Smooth muscle cell (in vitro differentiated cells): ENCODE results near the gene NEURL3. TPM values are rescaled to one million over a fixed set of nuclear protein-coding genes. Genes with fewer than 3 reads are reported as not detected.

Experiments
- DNase-seq: peaks from one replicate; lab custom pipeline; 2025; ENCODE audit not compliant: unreplicated experiment; lab: John Stamatoyannopoulos, UW
- H2AFZ ChIP-seq: fragments of 200-600 bp; sonication (generic); 2 replicates; pipeline ENCODE4 v1.6.0; 2016; ENCODE audit warnings: antibody characterized with exemption, low read depth, mild to moderate bottlenecking
- H3F3A ChIP-seq: fragments of 200-600 bp; sonication (generic); 2 replicates; pipeline ENCODE4 v1.6.0; 2017; ENCODE audit warnings: antibody characterized with exemption, low read depth
- H3K27ac ChIP-seq: fragments of 200-600 bp; sonication (generic); 2 replicates; pipeline ENCODE4 v1.5.1; 2016; ENCODE audit warnings: low read depth, mild to moderate bottlenecking
- H3K27me3 ChIP-seq: fragments of 200-600 bp; sonication (generic); 2 replicates; pipeline ENCODE4 v1.6.1; 2016; ENCODE audit warnings: low read depth, mild to moderate bottlenecking
- H3K36me3 ChIP-seq: fragments of 200-600 bp; sonication (generic); 2 replicates; pipeline ENCODE4 v1.5.1; 2016; ENCODE audit warnings: low read depth
- H3K4me1 ChIP-seq: fragments of 200-600 bp; sonication (generic); 2 replicates; pipeline ENCODE4 v1.5.1; 2016; ENCODE audit warnings: low read depth
- H3K4me2 ChIP-seq: fragments of 200-600 bp; sonication (generic); 2 replicates; pipeline ENCODE4 v1.6.0; 2016; ENCODE audit warnings: mild to moderate bottlenecking
- H3K4me3 ChIP-seq: fragments of 200-600 bp; sonication (generic); 2 replicates; pipeline ENCODE4 v1.5.1; 2016; ENCODE audit warnings: mild to moderate bottlenecking
- H3K79me2 ChIP-seq: fragments of 200-600 bp; sonication (generic); 2 replicates; pipeline ENCODE4 v1.6.0; 2016; ENCODE audit warnings: low read depth, mild to moderate bottlenecking
- H3K9ac ChIP-seq: fragments of 200-600 bp; sonication (generic); 2 replicates; pipeline ENCODE4 v1.6.0; 2016; ENCODE audit warnings: low read depth
- H3K9me3 ChIP-seq: fragments of 200-600 bp; sonication (generic); replicated peaks from 2 replicates; pipeline ENCODE4 v1.5.1; 2016; ENCODE audit warnings: low read depth
- H4K20me1 ChIP-seq: fragments of 200-600 bp; sonication (generic); 2 replicates; pipeline ENCODE4 v1.6.0; 2016; ENCODE audit warnings: low read depth
- CTCF ChIP-seq: fragments of 200-600 bp; sonication (generic); IDR thresholded peaks from 2 replicates; pipeline ENCODE4 v1.5.1; 2017; ENCODE audit warnings: borderline replicate concordance, mild to moderate bottlenecking, antibody characterized with exemption; ENCODE audit not compliant: insufficient read depth, poor library complexity, severe bottlenecking
- WGBS: methylation state at CpG from one replicate; pipeline ENCODE4 v1.1.7; 2016; ENCODE audit warnings: low lambda C conversion rate; 5-methylcytosine and 5-hydroxymethylcytosine counted together
- polyA plus RNA-seq: library from polyadenylated mRNA; unstranded; fragments of >200 nt; fragmentation: Nextera tagmentation; extraction: Ambion mirVana; gene quantifications from 2 replicates; pipeline ENCODE4 v1.2.1, GENCODE V29; 2016
- total RNA-seq: library from RNA; depleted of rRNA; stranded (reverse); fragments of >200 nt; gene quantifications from 2 replicates; pipeline ENCODE4 v1.2.3, GENCODE V29; 2014

NEURL3 gene
- total and polyA plus RNA-seq, 2 experiments from 2014 or later, result 0.21 TPM; not detected in 1

- no peaks in the 10 kb centered on the region for H3K79me2 ChIP-seq
- no peaks in the 10 kb centered on the region for H3K36me3 ChIP-seq
- no peaks in the 10 kb centered on the region for H3K4me1 ChIP-seq
- H2AFZ ChIP-seq, result no peak overlapping the region
- WGBS, result 69% methylated on average over 60 of the region's 61 CpGs
- H3F3A ChIP-seq, result no peaks in the 10 kb centered on the region
- H3K4me2 ChIP-seq, result no peak overlapping the region
- no peak overlapping the region for H3K4me3 ChIP-seq
- no peaks in the 10 kb centered on the region for H4K20me1 ChIP-seq
- peak; percentile 53 for TF ChIP-seq CTCF
- no peaks in the 10 kb centered on the region for H3K27me3 ChIP-seq
- H3K27ac ChIP-seq, result no peak overlapping the region
- H3K9me3 ChIP-seq, result no peaks in the 10 kb centered on the region
- no peak overlapping the region for H3K9ac ChIP-seq
- no peak for DNase-seq
Observed at GRCh38 chr2:96549967-96550786, 45.0 kb upstream of the NEURL3 start.

GRCh38 chr2:96549466-96549785, 44.3 kb upstream of the NEURL3 start:
- Histone ChIP-seq H3K36me3 (no peaks in the 10 kb centered on the region), H3K9ac (no peak overlapping the region), H3K4me3 (no peak overlapping the region), H3K79me2 (no peaks in the 10 kb centered on the region), H4K20me1 (no peaks in the 10 kb centered on the region), H3F3A (no peaks in the 10 kb centered on the region), H3K4me2 (no peak overlapping the region), H3K4me1 (no peaks in the 10 kb centered on the region), H3K27ac (no peak overlapping the region), H2AFZ (no peak overlapping the region), H3K9me3 (no peaks in the 10 kb centered on the region), H3K27me3 (no peaks in the 10 kb centered on the region)
- 93% methylated on average over 4 of the region's 4 CpGs for WGBS
- TF ChIP-seq CTCF, result no peak
- DNase-seq, result no peak

GRCh38 chr2:96548558-96549465, 43.7 kb upstream of the NEURL3 start:
- Histone ChIP-seq H3K27me3 (no peaks in the 10 kb centered on the region), H3F3A (no peaks in the 10 kb centered on the region), H3K4me1 (no peaks in the 10 kb centered on the region), H3K4me2 (no peak overlapping the region), H3K4me3 (no peak overlapping the region), H3K36me3 (no peaks in the 10 kb centered on the region), H3K9ac (no peak overlapping the region), H4K20me1 (peaks cover 4% of the 10 kb centered on the region), H3K9me3 (no peaks in the 10 kb centered on the region), H3K79me2 (no peaks in the 10 kb centered on the region), H3K27ac (no peak overlapping the region), H2AFZ (no peak overlapping the region)
- DNase-seq, result no peak
- 89% methylated on average over 23 of the region's 24 CpGs for WGBS
- no peak for TF ChIP-seq CTCF
